H1 (cell line): ENCODE results near the gene SYMPK. TPM values are rescaled to one million over a fixed set of nuclear protein-coding genes. Genes with fewer than 3 reads are reported as not detected.

Experiments used
- CTCF ChIA-PET: fragments of 300-600 bp; sonication (Branson Sonifier 250); formaldehyde crosslinking; loops from one replicate; lab custom pipeline; 2021; ENCODE audit not compliant: partially characterized antibody; lab: Charles Lee
- POLR2A ChIA-PET: fragments of 300-600 bp; sonication (Branson Sonifier 250); formaldehyde crosslinking; loops from one replicate; lab custom pipeline; 2021; ENCODE audit warnings: inconsistent platforms; ENCODE audit not compliant: partially characterized antibody; lab: Charles Lee
- DNase-seq, 2 experiments: peaks; one replicate each; pipeline versions ENCODE4 v3.0.0 to v3.0.0-alpha.2; 2010 to 2022; ENCODE audit warnings: low spot score in 2 of 2, low read depth in 1 of 2, mixed read lengths in 1 of 2
- FAIRE-seq: peaks from 2 replicates; lab custom pipeline; 2011; peaks lifted over from hg19 to GRCh38; lab: Jason Lieb, UNC
- H2AFZ ChIP-seq: 2 replicates; pipeline ENCODE4 v1.8.1; 2012; ENCODE audit warnings: low read length, inconsistent platforms
- H2AK5ac ChIP-seq: 2 replicates; pipeline ENCODE4 v1.6.1; 2013; ENCODE audit warnings: low read depth, low read length
- H2BK120ac ChIP-seq: replicated peaks from 2 replicates; pipeline ENCODE3; 2013; ENCODE audit warnings: low read depth, low read length, inconsistent platforms
- H2BK12ac ChIP-seq: 2 replicates; pipeline ENCODE4 v1.6.1; 2013; ENCODE audit warnings: low read depth, low read length
- H2BK15ac ChIP-seq: 2 replicates; pipeline ENCODE4 v1.6.1; 2013; ENCODE audit warnings: low read length
- H2BK20ac ChIP-seq: 2 replicates; pipeline ENCODE4 v1.6.1; 2013; ENCODE audit warnings: low read length
- H2BK5ac ChIP-seq: 2 replicates; pipeline ENCODE4 v1.6.1; 2013; ENCODE audit warnings: low read depth, low read length
- H3K14ac ChIP-seq: 2 replicates; pipeline ENCODE4 v1.6.1; 2013; ENCODE audit warnings: inconsistent platforms; ENCODE audit not compliant: insufficient read length
- H3K18ac ChIP-seq: 2 replicates; pipeline ENCODE4 v1.6.1; 2013; ENCODE audit warnings: low read length; ENCODE audit errors: extremely low read depth
- H3K23ac ChIP-seq: 2 replicates; pipeline ENCODE4 v1.6.1; 2013; ENCODE audit warnings: inconsistent platforms; ENCODE audit not compliant: insufficient read length
- H3K23me2 ChIP-seq: 2 replicates; pipeline ENCODE4 v1.6.1; 2013; ENCODE audit warnings: low read depth, low read length
- H3K27ac ChIP-seq: 2 replicates; pipeline ENCODE4 v1.6.1; 2011; ENCODE audit warnings: low read depth, low read length, inconsistent platforms
- H3K27me3 ChIP-seq, 4 experiments: replicated peaks in 1 of 4; 1 replicate in 1 of 4; 2 replicates in 3 of 4; pipeline versions ENCODE4 v1.6.1 to v1.8.1; 2011 to 2013; ENCODE audit warnings: low read length in 3 of 4, mild to moderate bottlenecking in 3 of 4, inconsistent platforms in 2 of 4, mixed read lengths in 2 of 4, moderate library complexity in 1 of 4; ENCODE audit not compliant: control insufficient read depth in 3 of 4, insufficient read depth in 3 of 4; ENCODE audit errors: extremely low read depth in 1 of 4
- H3K36me3 ChIP-seq, 4 experiments: 2 replicates each; pipeline versions ENCODE4 v1.6.1 to v1.8.1; 2011 to 2013; ENCODE audit warnings: mild to moderate bottlenecking in 4 of 4, low read length in 3 of 4, moderate library complexity in 2 of 4, control low read depth in 1 of 4, inconsistent platforms in 1 of 4; ENCODE audit not compliant: insufficient read depth in 4 of 4, control insufficient read depth in 2 of 4
- H3K4ac ChIP-seq: replicated peaks from 2 replicates; pipeline ENCODE3; 2013; ENCODE audit warnings: low read length, low read depth, mixed read lengths, inconsistent platforms; ENCODE audit not compliant: insufficient read length
- H3K4me1 ChIP-seq, 4 experiments: replicated peaks in 1 of 4; 1 replicate in 1 of 4; 2 replicates in 3 of 4; pipeline versions ENCODE4 v1.6.1 to v1.8.1; 2011 to 2013; ENCODE audit warnings: low read length in 3 of 4, inconsistent platforms in 2 of 4, mixed read lengths in 1 of 4; ENCODE audit not compliant: insufficient read depth in 4 of 4, control insufficient read depth in 3 of 4
- H3K4me2 ChIP-seq, 2 experiments: 2 replicates each; pipeline versions ENCODE4 v1.6.1 to v1.8.1; 2011 to 2013; ENCODE audit warnings: low read depth in 2 of 2, low read length in 2 of 2, control low read depth in 1 of 2, inconsistent platforms in 1 of 2, mild to moderate bottlenecking in 1 of 2; ENCODE audit not compliant: insufficient read depth in 1 of 2
- H3K4me3 ChIP-seq, 4 experiments: fragments of 200-600, 300-600 bp in 1 of 4; sonication (generic), shearing (Covaris generic), sonication (Bioruptor Twin) in 1 of 4; 2 replicates each; pipeline versions ENCODE4 v1.5.1 to v1.8.1; 2011 to 2016; ENCODE audit warnings: low read length in 4 of 4, low read depth in 3 of 4, control low read depth in 2 of 4, inconsistent platforms in 2 of 4, mild to moderate bottlenecking in 2 of 4, mixed read lengths in 1 of 4, moderate library complexity in 1 of 4; ENCODE audit not compliant: insufficient read depth in 2 of 4; ENCODE audit errors: extremely low read depth in 1 of 4
- H3K56ac ChIP-seq: replicated peaks from 2 replicates; pipeline ENCODE3; 2013; ENCODE audit warnings: low read depth, mild to moderate bottlenecking, mixed read lengths, low read length, inconsistent platforms; ENCODE audit not compliant: insufficient read length
- H3K79me1 ChIP-seq: 2 replicates; pipeline ENCODE4 v1.6.1; 2013; ENCODE audit warnings: low read depth, low read length, control low read depth
- H3K79me2 ChIP-seq, 2 experiments: 2 replicates each; pipeline versions ENCODE4 v1.6.1 to v1.8.1; 2012 to 2013; ENCODE audit warnings: low read length in 2 of 2, mild to moderate bottlenecking in 2 of 2, inconsistent platforms in 1 of 2; ENCODE audit not compliant: insufficient read depth in 2 of 2, control insufficient read depth in 1 of 2
- H3K9ac ChIP-seq, 4 experiments: replicated peaks in 1 of 4; 1 replicate in 1 of 4; 2 replicates in 3 of 4; pipeline versions ENCODE4 v1.6.1 to v1.8.1; 2011 to 2013; ENCODE audit warnings: low read depth in 3 of 4, low read length in 3 of 4, control low read depth in 2 of 4, mild to moderate bottlenecking in 2 of 4, moderate library complexity in 2 of 4, inconsistent platforms in 1 of 4; ENCODE audit errors: extremely low read depth in 1 of 4
- H3K9me3 ChIP-seq, 2 experiments: 2 replicates each; pipeline versions ENCODE4 v1.6.1 to v1.8.1; 2012 to 2013; ENCODE audit warnings: mild to moderate bottlenecking in 2 of 2, moderate library complexity in 2 of 2, control low read depth in 1 of 2, inconsistent platforms in 1 of 2, low read depth in 1 of 2, low read length in 1 of 2, mixed read lengths in 1 of 2; ENCODE audit not compliant: insufficient read depth in 2 of 2
- H4K20me1 ChIP-seq, 2 experiments: replicated peaks in 1 of 2; 2 replicates each; pipeline versions ENCODE3 to v1.8.1; 2011 to 2013; ENCODE audit warnings: inconsistent platforms in 2 of 2, low read length in 2 of 2, mild to moderate bottlenecking in 1 of 2; ENCODE audit not compliant: insufficient read depth in 2 of 2, control insufficient read depth in 1 of 2
- H4K5ac ChIP-seq: 2 replicates; pipeline ENCODE4 v1.6.1; 2013; ENCODE audit warnings: low read length, low read depth, mixed read lengths, inconsistent platforms; ENCODE audit not compliant: insufficient read length
- H4K8ac ChIP-seq: 2 replicates; pipeline ENCODE4 v1.8.0; 2013; ENCODE audit warnings: mild to moderate bottlenecking, moderate library complexity, low read length, inconsistent platforms; ENCODE audit not compliant: insufficient read depth; ENCODE audit errors: extremely low read depth
- H4K91ac ChIP-seq: replicated peaks from 2 replicates; pipeline ENCODE3; 2013; ENCODE audit warnings: low read length, mixed read lengths, inconsistent platforms; ENCODE audit not compliant: insufficient read length
- E2F6 ChIP-seq: IDR thresholded peaks from 2 replicates; pipeline ENCODE4 v1.6.1; 2012; ENCODE audit warnings: inconsistent platforms
- HDAC2 ChIP-seq, 2 experiments: fragments of 300-600 bp in 1 of 2; sonication (generic) in 1 of 2; IDR thresholded peaks; 2 replicates each; pipeline ENCODE4 v1.6.1; 2011 to 2012; ENCODE audit warnings: low read depth in 2 of 2, low read length in 2 of 2, mild to moderate bottlenecking in 2 of 2, moderate library complexity in 2 of 2, borderline replicate concordance in 1 of 2, inconsistent platforms in 1 of 2
- RAD21 ChIP-seq, 2 experiments: IDR thresholded peaks in 1 of 2; conservative IDR thresholded peaks in 1 of 2; 2 replicates each; pipeline ENCODE4 v1.6.1; 2011; ENCODE audit warnings: low read depth in 2 of 2, low read length in 2 of 2, improper control_type of control experiment in 1 of 2, inconsistent platforms in 1 of 2, mild to moderate bottlenecking in 1 of 2, moderate library complexity in 1 of 2
- RFX5 ChIP-seq: IDR thresholded peaks from 2 replicates; pipeline ENCODE4 v1.6.1; 2011; ENCODE audit warnings: low read depth, low read length, improper control_type of control experiment, borderline replicate concordance
- SUZ12 ChIP-seq: fragments of 200-600 bp; sonication (generic); IDR thresholded peaks from 2 replicates; pipeline ENCODE4 v1.6.1; 2012; ENCODE audit warnings: mild to moderate bottlenecking, inconsistent platforms, low read length, moderate library complexity, mixed read lengths
- TEAD4 ChIP-seq: IDR thresholded peaks from 2 replicates; pipeline ENCODE4 v1.6.1; 2012; ENCODE audit warnings: low read depth, low read length, inconsistent platforms, mixed read lengths
- YY1 ChIP-seq: IDR thresholded peaks from 2 replicates; pipeline ENCODE4 v1.6.1; 2011; ENCODE audit warnings: low read depth, mild to moderate bottlenecking, low read length
- WGBS, 2 experiments: shearing (Covaris generic) in 1 of 2; methylation state at CpG; one replicate each; pipeline versions ENCODE4 v1.1.6 to v1.1.7; 2013 to 2015; ENCODE audit warnings: low lambda C conversion rate in 2 of 2, mixed read lengths in 2 of 2, inconsistent platforms in 1 of 2, low coverage in 1 of 2, missing lambda C conversion rate in 1 of 2; ENCODE audit not compliant: insufficient replicate concordance in 2 of 2, insufficient coverage in 1 of 2, insufficient read length in 1 of 2; ENCODE audit errors: extremely low coverage in 1 of 2, missing lambda C conversion rate in 1 of 2; 5-methylcytosine and 5-hydroxymethylcytosine counted together
- polyA plus RNA-seq, 7 experiments: library from polyadenylated mRNA; depleted of rRNA in 3 of 7; stranded (reverse) in 5 of 7; unstranded in 2 of 7; fragments of >200 nt in 5 of 7; fragments of 200-250 nt in 2 of 7; gene quantifications; 1 replicate in 5 of 7; 2 replicates in 1 of 7; 4 replicates in 1 of 7; pipeline versions ENCODE4 v1.2.1 to v1.2.3, GENCODE V29; 2011 to 2013; ENCODE audit warnings: missing spikeins in 2 of 7, mixed read lengths in 2 of 7
- total RNA-seq: library from RNA; stranded (reverse); fragmentation: NEBNext Ultra II Directional; extraction: Animal tissue kit (Norgen Biotek cat#: 25700); gene quantifications from 2 replicates; pipeline ENCODE4 v1.2.1, GENCODE V29; 2021
- TF ChIP-seq, protein P1 (sequence below), 3 experiments: IDR thresholded peaks; 1 replicate in 2 of 3; 2 replicates in 1 of 3; pipeline versions ENCODE4 v1.5.1 to v1.6.1; 2011; ENCODE audit warnings: low read length in 3 of 3, mild to moderate bottlenecking in 3 of 3, inconsistent platforms in 2 of 3, low read depth in 1 of 3, moderate library complexity in 1 of 3; ENCODE audit not compliant: insufficient read depth in 1 of 3; ENCODE audit errors: control extremely low read depth in 1 of 3

SYMPK gene
- total and polyA plus RNA-seq, 2 of the 8 experiments (the other 6 are each of a cell fraction or from before 2014, with no cell fraction given): 93.6 to 99.5 TPM

DNA sequence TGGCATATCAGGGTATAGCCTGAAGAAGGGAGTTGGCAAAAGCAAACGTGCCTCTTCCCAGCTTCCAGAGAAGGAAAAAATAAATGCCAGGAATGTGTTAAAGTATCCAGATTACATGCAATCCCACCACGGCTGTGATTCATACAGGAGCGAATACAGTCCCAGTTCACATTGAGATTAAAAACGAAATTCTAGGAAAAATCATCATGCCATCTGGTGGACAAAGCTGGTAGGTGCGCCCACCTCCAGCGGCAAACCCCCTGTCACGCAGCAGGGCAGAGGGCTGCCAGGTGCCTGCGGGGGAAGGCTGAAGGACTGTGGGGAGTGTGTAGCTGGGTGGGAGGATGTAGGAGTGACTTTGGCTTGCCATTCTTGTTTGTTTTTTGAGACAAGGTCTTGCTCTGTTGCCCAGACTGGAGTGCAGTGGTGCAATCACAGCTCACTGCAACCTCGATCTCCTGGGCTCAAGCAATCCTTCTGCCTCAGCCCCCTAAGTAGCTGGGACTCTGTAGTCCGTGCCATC lies 63.9 kb downstream of the SYMPK start:
- TF ChIP-seq YY1: no peak
- TF ChIP-seq E2F6: no peak
- 0 out of 2 replicates have a peak, but pooled peaks have one; percentile 27 for TF ChIP-seq TEAD4
- peak; percentile 45 to 52 for TF ChIP-seq RAD21 (IDR thresholded peaks at IDR 0.05 in 1 of 2, conservative IDR thresholded peaks at IDR 0.05 in 1 of 2; ENCODE audit: low read depth in 2 of 2, low read length in 2 of 2)
- peak in 1 of 2 experiments; percentile 71; a peak in 1 of 4 replicates for TF ChIP-seq HDAC2 (IDR thresholded peaks at IDR 0.05; ENCODE audit: borderline replicate concordance in 1 of 2, low read depth in 2 of 2, low read length in 2 of 2)
- TF ChIP-seq SUZ12: no peak
- no peak for TF ChIP-seq RFX5
- TF ChIP-seq, protein P1, sequence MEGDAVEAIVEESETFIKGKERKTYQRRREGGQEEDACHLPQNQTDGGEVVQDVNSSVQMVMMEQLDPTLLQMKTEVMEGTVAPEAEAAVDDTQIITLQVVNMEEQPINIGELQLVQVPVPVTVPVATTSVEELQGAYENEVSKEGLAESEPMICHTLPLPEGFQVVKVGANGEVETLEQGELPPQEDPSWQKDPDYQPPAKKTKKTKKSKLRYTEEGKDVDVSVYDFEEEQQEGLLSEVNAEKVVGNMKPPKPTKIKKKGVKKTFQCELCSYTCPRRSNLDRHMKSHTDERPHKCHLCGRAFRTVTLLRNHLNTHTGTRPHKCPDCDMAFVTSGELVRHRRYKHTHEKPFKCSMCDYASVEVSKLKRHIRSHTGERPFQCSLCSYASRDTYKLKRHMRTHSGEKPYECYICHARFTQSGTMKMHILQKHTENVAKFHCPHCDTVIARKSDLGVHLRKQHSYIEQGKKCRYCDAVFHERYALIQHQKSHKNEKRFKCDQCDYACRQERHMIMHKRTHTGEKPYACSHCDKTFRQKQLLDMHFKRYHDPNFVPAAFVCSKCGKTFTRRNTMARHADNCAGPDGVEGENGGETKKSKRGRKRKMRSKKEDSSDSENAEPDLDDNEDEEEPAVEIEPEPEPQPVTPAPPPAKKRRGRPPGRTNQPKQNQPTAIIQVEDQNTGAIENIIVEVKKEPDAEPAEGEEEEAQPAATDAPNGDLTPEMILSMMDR (IDR thresholded peaks at IDR 0.05; ENCODE audit: control extremely low read depth in 1 of 3, insufficient read depth in 1 of 3, low read depth in 1 of 3, low read length in 3 of 3): peak; percentile 66 to 84 (median 77)
- Histone ChIP-seq H2BK5ac (no peak overlapping the region), H3K4me2 (no peak overlapping the region), H3K4me3 (no peak overlapping the region), H3K36me3 (no peaks in the 10 kb centered on the region), H3K14ac (no peak overlapping the region), H2AK5ac (no peak overlapping the region), H3K23me2 (no peaks in the 10 kb centered on the region; the same call in 1 of the 2 replicates), H3K56ac (no peak overlapping the region), H3K4me1 (peaks cover 0 to 4% (median 2%) of the 10 kb centered on the region in 4 experiments; a peak in 4 of 7 replicates), H3K9ac (no peak overlapping the region), H2BK120ac (no peak overlapping the region), H3K27ac (no peak overlapping the region), H3K18ac (no peak overlapping the region), H3K4ac (no peak overlapping the region), H4K8ac (no peak overlapping the region), H3K79me1 (no peaks in the 10 kb centered on the region), H3K27me3 (no peaks in the 10 kb centered on the region), H3K9me3 (no peaks in the 10 kb centered on the region), H2AFZ (no peak overlapping the region), H4K91ac (no peak overlapping the region), H2BK12ac (no peak overlapping the region), H2BK20ac (no peak overlapping the region), H4K20me1 (no peaks in the 10 kb centered on the region), H3K23ac (no peak overlapping the region), H3K79me2 (no peaks in the 10 kb centered on the region), H4K5ac (no peak overlapping the region), H2BK15ac (no peak overlapping the region)
- ChIA-PET POLR2A (interaction anchor here (0.8 to 9.8 kb wide), 10 partner anchors 14 to 117 kb away, joined by 3 to 106 read pairs (median 6); partner anchors contain the start of genes DMPK, RSPH6A and SIX5), CTCF (interaction anchor here (0.6 to 9.4 kb wide), 29 partner anchors 8 to 428 kb away, joined by 3 to 107 read pairs (median 4); partner anchors contain the start of genes DMPK, QPCTL, RSPH6A and SIX5)
- 34% methylated on average over 10 of the region's 10 CpGs; no CpG with 5 or more reads in 1 of the 2 experiments for WGBS, 2 experiments
- FAIRE-seq (peak; percentile 88), DNase-seq (peak in 1 of 2 experiments; percentile 83)
